HepG2 (cell line): Measurements from ENCODE around the gene CALY. TPM values are rescaled to one million over a fixed set of nuclear protein-coding genes. Genes with fewer than 3 reads are reported as not detected.

Experiments
- HOXA5 ChIP-seq: sonication (generic); formaldehyde crosslinking; IDR thresholded peaks from 2 replicates; pipeline ENCODE4 v1.4.0; 2020; ENCODE audit warnings: missing genetic modification reagents
- KDM2A ChIP-seq: sonication (generic); formaldehyde crosslinking; IDR thresholded peaks from 2 replicates; pipeline ENCODE4 v1.4.0; 2020; ENCODE audit warnings: low read depth, missing genetic modification reagents, borderline replicate concordance
- MEF2D ChIP-seq: sonication (generic); formaldehyde crosslinking; IDR thresholded peaks from 2 replicates; pipeline ENCODE4 v1.5.1; 2020; ENCODE audit warnings: mild to moderate bottlenecking, missing genetic modification reagents
- NR2F1 ChIP-seq, 2 experiments: fragments of 450-650 bp in 1 of 2; formaldehyde crosslinking in 1 of 2; IDR thresholded peaks; 2 replicates each; pipeline versions ENCODE4 v1.5.0 to v1.6.1; 2016 to 2020; ENCODE audit warnings: mild to moderate bottlenecking in 1 of 2, missing compliant biosample characterization in 1 of 2, missing genetic modification reagents in 1 of 2, moderate library complexity in 1 of 2
- SAP130 ChIP-seq: IDR thresholded peaks from 2 replicates; pipeline ENCODE4 v1.6.1; 2016; ENCODE audit warnings: low read depth
- TP53 ChIP-seq: sonication (generic); formaldehyde crosslinking; conservative IDR thresholded peaks from 2 replicates; pipeline ENCODE4 v1.4.0; 2020; ENCODE audit warnings: missing genetic modification reagents
- YEATS2 ChIP-seq: sonication (generic); formaldehyde crosslinking; IDR thresholded peaks from 2 replicates; pipeline ENCODE4 v1.4.0; 2020; ENCODE audit warnings: missing genetic modification reagents, borderline replicate concordance
- ZFP82 ChIP-seq: sonication (generic); formaldehyde crosslinking; IDR thresholded peaks from 2 replicates; pipeline ENCODE4 v1.5.1; 2020; ENCODE audit warnings: mild to moderate bottlenecking, missing genetic modification reagents, borderline replicate concordance
- ZNF30 ChIP-seq: sonication (generic); formaldehyde crosslinking; IDR thresholded peaks from 2 replicates; pipeline ENCODE4 v1.5.0; 2020; ENCODE audit warnings: mild to moderate bottlenecking, missing genetic modification reagents
- ZNF333 ChIP-seq: sonication (generic); formaldehyde crosslinking; IDR thresholded peaks from 2 replicates; pipeline ENCODE4 v1.4.0; 2020; ENCODE audit warnings: mild to moderate bottlenecking, missing genetic modification reagents, borderline replicate concordance
- ZNF569 ChIP-seq: sonication (generic); formaldehyde crosslinking; IDR thresholded peaks from 2 replicates; pipeline ENCODE4 v1.5.0; 2020; ENCODE audit warnings: mild to moderate bottlenecking, missing genetic modification reagents, moderate library complexity, borderline replicate concordance
- polyA plus RNA-seq, 8 experiments: library from polyadenylated mRNA; depleted of rRNA in 3 of 8; stranded (reverse) in 7 of 8; unstranded in 1 of 8; fragments of >200 nt; fragmentation: Illumina TruSeq in 4 of 8; extraction: Trizol in 4 of 8; gene quantifications; 2 replicates each; pipeline versions ENCODE4 v1.2.1 to v1.2.3, GENCODE V29; 2011 to 2016; ENCODE audit warnings: low read depth in 4 of 8, missing spikeins in 1 of 8, mixed read lengths in 1 of 8; ENCODE audit not compliant: insufficient read depth in 1 of 8
- total RNA-seq, 5 experiments: library from RNA; depleted of rRNA; stranded (reverse); fragments of >200 nt; fragmentation: Illumina TruSeq; extraction: Trizol; gene quantifications; 2 replicates each; pipeline ENCODE4 v1.2.3, GENCODE V29; 2016; ENCODE audit warnings: low read depth in 1 of 5
- TF ChIP-seq, protein P1 (sequence below): sonication (generic); formaldehyde crosslinking; IDR thresholded peaks from 2 replicates; pipeline ENCODE4 v1.4.0; 2020; ENCODE audit warnings: mild to moderate bottlenecking, missing genetic modification reagents
- TF ChIP-seq, protein P2 (sequence below): sonication (generic); formaldehyde crosslinking; IDR thresholded peaks from 2 replicates; pipeline ENCODE4 v1.8.1; 2023; ENCODE audit warnings: mild to moderate bottlenecking, missing genetic modification reagents
- TF ChIP-seq, protein P3 (sequence below): sonication (generic); formaldehyde crosslinking; IDR thresholded peaks from 2 replicates; pipeline ENCODE4 v1.5.0; 2020; ENCODE audit warnings: missing genetic modification reagents, mild to moderate bottlenecking, borderline replicate concordance
- TF ChIP-seq, protein P4 (sequence below): sonication (generic); formaldehyde crosslinking; IDR thresholded peaks from 2 replicates; pipeline ENCODE4 v1.5.1; 2020; ENCODE audit warnings: missing genetic modification reagents, mild to moderate bottlenecking, borderline replicate concordance

CALY gene
- total and polyA plus RNA-seq, 2 of the 13 experiments (the other 11 are each of a cell fraction or from before 2014, with no cell fraction given), result 0.08 TPM; not detected in 1

DNA sequence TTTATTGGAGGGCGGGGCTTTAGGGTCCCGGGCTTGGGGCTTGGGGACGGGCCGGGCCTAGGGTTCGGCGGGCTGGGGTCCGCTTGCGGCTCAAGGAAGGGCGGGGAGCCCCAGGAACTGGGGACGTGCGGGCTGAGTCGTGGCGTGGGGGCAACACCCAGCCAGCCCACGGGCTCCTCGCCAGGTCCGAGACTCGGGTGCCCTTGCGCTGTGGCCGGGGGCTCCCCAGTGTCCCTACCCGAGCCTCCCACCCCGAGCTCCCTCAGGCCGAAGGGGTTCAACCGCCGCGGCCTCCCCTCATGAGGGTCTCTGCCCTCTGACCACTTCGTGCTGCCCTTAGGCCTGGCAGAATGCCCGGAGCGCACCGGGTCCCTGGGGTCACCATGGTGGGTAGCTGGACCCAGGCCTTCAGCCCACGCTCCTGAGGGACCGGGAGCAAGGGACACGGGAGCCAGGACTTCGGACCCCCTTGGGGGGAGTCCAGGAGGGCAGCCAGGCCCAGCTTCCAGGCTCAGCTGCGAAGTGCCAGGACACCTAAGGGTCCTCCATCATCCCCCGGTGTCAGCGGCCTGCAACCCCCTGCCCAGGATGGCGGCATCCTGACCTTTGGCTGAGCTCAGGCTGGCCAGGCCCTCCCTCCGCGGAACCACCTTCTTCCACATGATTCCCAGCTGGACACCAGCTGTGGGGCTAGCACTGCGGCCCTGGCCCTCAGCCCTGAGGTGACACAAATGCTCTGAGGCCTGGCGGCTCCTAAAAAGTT, 21.6 kb upstream of the CALY start (continued):
- TF ChIP-seq, protein P1, sequence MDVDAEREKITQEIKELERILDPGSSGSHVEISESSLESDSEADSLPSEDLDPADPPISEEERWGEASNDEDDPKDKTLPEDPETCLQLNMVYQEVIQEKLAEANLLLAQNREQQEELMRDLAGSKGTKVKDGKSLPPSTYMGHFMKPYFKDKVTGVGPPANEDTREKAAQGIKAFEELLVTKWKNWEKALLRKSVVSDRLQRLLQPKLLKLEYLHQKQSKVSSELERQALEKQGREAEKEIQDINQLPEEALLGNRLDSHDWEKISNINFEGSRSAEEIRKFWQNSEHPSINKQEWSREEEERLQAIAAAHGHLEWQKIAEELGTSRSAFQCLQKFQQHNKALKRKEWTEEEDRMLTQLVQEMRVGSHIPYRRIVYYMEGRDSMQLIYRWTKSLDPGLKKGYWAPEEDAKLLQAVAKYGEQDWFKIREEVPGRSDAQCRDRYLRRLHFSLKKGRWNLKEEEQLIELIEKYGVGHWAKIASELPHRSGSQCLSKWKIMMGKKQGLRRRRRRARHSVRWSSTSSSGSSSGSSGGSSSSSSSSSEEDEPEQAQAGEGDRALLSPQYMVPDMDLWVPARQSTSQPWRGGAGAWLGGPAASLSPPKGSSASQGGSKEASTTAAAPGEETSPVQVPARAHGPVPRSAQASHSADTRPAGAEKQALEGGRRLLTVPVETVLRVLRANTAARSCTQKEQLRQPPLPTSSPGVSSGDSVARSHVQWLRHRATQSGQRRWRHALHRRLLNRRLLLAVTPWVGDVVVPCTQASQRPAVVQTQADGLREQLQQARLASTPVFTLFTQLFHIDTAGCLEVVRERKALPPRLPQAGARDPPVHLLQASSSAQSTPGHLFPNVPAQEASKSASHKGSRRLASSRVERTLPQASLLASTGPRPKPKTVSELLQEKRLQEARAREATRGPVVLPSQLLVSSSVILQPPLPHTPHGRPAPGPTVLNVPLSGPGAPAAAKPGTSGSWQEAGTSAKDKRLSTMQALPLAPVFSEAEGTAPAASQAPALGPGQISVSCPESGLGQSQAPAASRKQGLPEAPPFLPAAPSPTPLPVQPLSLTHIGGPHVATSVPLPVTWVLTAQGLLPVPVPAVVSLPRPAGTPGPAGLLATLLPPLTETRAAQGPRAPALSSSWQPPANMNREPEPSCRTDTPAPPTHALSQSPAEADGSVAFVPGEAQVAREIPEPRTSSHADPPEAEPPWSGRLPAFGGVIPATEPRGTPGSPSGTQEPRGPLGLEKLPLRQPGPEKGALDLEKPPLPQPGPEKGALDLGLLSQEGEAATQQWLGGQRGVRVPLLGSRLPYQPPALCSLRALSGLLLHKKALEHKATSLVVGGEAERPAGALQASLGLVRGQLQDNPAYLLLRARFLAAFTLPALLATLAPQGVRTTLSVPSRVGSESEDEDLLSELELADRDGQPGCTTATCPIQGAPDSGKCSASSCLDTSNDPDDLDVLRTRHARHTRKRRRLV, result no peak
- TF ChIP-seq SAP130 (peak; percentile 74), HOXA5 (CRISPR knock-in tag) (no peak), TP53 (CRISPR knock-in tag) (no peak), ZNF569 (CRISPR knock-in tag) (no peak), ZNF333 (CRISPR knock-in tag) (peak; percentile 42; the same call in 1 of the 2 replicates), ZNF30 (peak; percentile 74; the same call in 1 of the 2 replicates), ZFP82 (CRISPR knock-in tag) (peak; percentile 38; the same call in 1 of the 2 replicates), YEATS2 (CRISPR knock-in tag) (0 out of 2 replicates have a peak, but pooled peaks have one; percentile 38), KDM2A (CRISPR knock-in tag) (0 out of 2 replicates have a peak, but pooled peaks have one; percentile 17), NR2F1 (CRISPR knock-in tag; IDR thresholded peaks at IDR 0.05) (peak; percentile 27 to 43; a peak in 1 of 4 replicates), MEF2D (CRISPR knock-in tag) (peak; percentile 53; the same call in 1 of the 2 replicates)
- TF ChIP-seq, protein P2, sequence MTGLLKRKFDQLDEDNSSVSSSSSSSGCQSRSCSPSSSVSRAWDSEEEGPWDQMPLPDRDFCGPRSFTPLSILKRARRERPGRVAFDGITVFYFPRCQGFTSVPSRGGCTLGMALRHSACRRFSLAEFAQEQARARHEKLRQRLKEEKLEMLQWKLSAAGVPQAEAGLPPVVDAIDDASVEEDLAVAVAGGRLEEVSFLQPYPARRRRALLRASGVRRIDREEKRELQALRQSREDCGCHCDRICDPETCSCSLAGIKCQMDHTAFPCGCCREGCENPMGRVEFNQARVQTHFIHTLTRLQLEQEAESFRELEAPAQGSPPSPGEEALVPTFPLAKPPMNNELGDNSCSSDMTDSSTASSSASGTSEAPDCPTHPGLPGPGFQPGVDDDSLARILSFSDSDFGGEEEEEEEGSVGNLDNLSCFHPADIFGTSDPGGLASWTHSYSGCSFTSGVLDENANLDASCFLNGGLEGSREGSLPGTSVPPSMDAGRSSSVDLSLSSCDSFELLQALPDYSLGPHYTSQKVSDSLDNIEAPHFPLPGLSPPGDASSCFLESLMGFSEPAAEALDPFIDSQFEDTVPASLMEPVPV (CRISPR knock-in tag), result peak; percentile 39; the same call in 1 of the 2 replicates
- TF ChIP-seq, protein P3, sequence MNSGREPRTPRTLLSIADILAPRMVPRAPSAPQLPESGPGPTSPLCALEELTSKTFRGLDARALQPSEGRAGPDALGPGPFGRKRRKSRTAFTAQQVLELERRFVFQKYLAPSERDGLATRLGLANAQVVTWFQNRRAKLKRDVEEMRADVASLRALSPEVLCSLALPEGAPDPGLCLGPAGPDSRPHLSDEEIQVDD, result 0 out of 2 replicates have a peak, but pooled peaks have one; percentile 19
- TF ChIP-seq, protein P4, sequence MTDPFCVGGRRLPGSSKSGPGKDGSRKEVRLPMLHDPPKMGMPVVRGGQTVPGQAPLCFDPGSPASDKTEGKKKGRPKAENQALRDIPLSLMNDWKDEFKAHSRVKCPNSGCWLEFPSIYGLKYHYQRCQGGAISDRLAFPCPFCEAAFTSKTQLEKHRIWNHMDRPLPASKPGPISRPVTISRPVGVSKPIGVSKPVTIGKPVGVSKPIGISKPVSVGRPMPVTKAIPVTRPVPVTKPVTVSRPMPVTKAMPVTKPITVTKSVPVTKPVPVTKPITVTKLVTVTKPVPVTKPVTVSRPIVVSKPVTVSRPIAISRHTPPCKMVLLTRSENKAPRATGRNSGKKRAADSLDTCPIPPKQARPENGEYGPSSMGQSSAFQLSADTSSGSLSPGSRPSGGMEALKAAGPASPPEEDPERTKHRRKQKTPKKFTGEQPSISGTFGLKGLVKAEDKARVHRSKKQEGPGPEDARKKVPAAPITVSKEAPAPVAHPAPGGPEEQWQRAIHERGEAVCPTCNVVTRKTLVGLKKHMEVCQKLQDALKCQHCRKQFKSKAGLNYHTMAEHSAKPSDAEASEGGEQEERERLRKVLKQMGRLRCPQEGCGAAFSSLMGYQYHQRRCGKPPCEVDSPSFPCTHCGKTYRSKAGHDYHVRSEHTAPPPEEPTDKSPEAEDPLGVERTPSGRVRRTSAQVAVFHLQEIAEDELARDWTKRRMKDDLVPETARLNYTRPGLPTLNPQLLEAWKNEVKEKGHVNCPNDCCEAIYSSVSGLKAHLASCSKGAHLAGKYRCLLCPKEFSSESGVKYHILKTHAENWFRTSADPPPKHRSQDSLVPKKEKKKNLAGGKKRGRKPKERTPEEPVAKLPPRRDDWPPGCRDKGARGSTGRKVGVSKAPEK (CRISPR knock-in tag), result no peak
